Liver (tissue), 9 donors: ENCODE measurements around the gene PRKCH. TPM values are rescaled to one million over a fixed set of nuclear protein-coding genes. Genes with fewer than 3 reads are reported as not detected.

Source experiments
- DNase-seq: peaks from one replicate; pipeline ENCODE4 v3.0.0-alpha.2; 2017; ENCODE audit warnings: low spot score
- H3K27ac ChIP-seq, 2 donors: one replicate each; pipeline ENCODE4 v1.7.0; 2013; ENCODE audit warnings: inconsistent platforms in 2 of 2, low read length in 2 of 2, control low read depth in 1 of 2, low read depth in 1 of 2, mild to moderate bottlenecking in 1 of 2
- H3K27me3 ChIP-seq, 4 donors: one replicate each; pipeline versions ENCODE4 v1.6.1 to v1.7.0; 2013; ENCODE audit warnings: low read length in 3 of 4, inconsistent platforms in 1 of 4, mild to moderate bottlenecking in 1 of 4, moderate library complexity in 1 of 4; ENCODE audit not compliant: control insufficient read depth in 4 of 4, insufficient read depth in 4 of 4
- H3K36me3 ChIP-seq, 4 donors: one replicate each; pipeline versions ENCODE4 v1.6.1 to v1.7.0; 2013; ENCODE audit warnings: low read length in 3 of 4, mild to moderate bottlenecking in 3 of 4, low read depth in 1 of 4, moderate library complexity in 1 of 4; ENCODE audit not compliant: control insufficient read depth in 4 of 4, insufficient read depth in 3 of 4
- H3K4me1 ChIP-seq, 4 donors: one replicate each; pipeline versions ENCODE4 v1.6.1 to v1.7.0; 2013; ENCODE audit warnings: low read length in 3 of 4, mild to moderate bottlenecking in 3 of 4, moderate library complexity in 1 of 4; ENCODE audit not compliant: control insufficient read depth in 4 of 4, insufficient read depth in 4 of 4
- H3K4me3 ChIP-seq, 3 donors: one replicate each; pipeline versions ENCODE4 v1.6.1 to v1.7.0; 2013; ENCODE audit warnings: low read length in 3 of 3, control low read depth in 1 of 3, low read depth in 1 of 3, mild to moderate bottlenecking in 1 of 3
- H3K9ac ChIP-seq, 2 donors: one replicate each; pipeline ENCODE4 v1.7.0; 2013; ENCODE audit warnings: low read length in 2 of 2, mild to moderate bottlenecking in 2 of 2, moderate library complexity in 2 of 2, control low read depth in 1 of 2, low read depth in 1 of 2
- H3K9me3 ChIP-seq, 4 donors: one replicate each; pipeline versions ENCODE4 v1.6.1 to v1.7.0; 2013; ENCODE audit warnings: low read length in 3 of 4; ENCODE audit not compliant: control insufficient read depth in 4 of 4
- ATF3 ChIP-seq: IDR thresholded peaks from 2 replicates; pipeline ENCODE4 v1.6.1; 2016; ENCODE audit warnings: antibody characterized with exemption
- CTCF ChIP-seq: fragments of 150-350 bp; IDR thresholded peaks from 2 replicates; pipeline ENCODE4 v1.5.1; 2017; ENCODE audit warnings: improper control_type of control experiment, low read depth, low read length; ENCODE audit not compliant: missing input control
- EGR1 ChIP-seq, 2 donors: IDR thresholded peaks; 2 replicates each; pipeline ENCODE4 v1.6.1; 2016 to 2018; ENCODE audit warnings: antibody characterized with exemption in 2 of 2, low read depth in 2 of 2
- FOXA1 ChIP-seq: IDR thresholded peaks from 2 replicates; pipeline ENCODE4 v1.6.1; 2016; ENCODE audit warnings: antibody characterized with exemption
- GABPA ChIP-seq, 2 donors: IDR thresholded peaks in 1 of 2; conservative IDR thresholded peaks in 1 of 2; 2 replicates each; pipeline ENCODE4 v1.6.1; 2016; ENCODE audit warnings: antibody characterized with exemption in 2 of 2, mild to moderate bottlenecking in 1 of 2, moderate library complexity in 1 of 2
- HNF4A ChIP-seq, 2 donors: conservative IDR thresholded peaks; 2 replicates each; pipeline ENCODE4 v1.6.1; 2016; ENCODE audit warnings: antibody characterized with exemption in 2 of 2, mild to moderate bottlenecking in 2 of 2
- HNF4G ChIP-seq: IDR thresholded peaks from 2 replicates; pipeline ENCODE4 v1.6.1; 2016; ENCODE audit warnings: antibody characterized with exemption
- JUND ChIP-seq, 2 donors: IDR thresholded peaks; 2 replicates each; pipeline ENCODE4 v1.6.1; 2016; ENCODE audit warnings: antibody characterized with exemption in 2 of 2
- MAX ChIP-seq: IDR thresholded peaks from 2 replicates; pipeline ENCODE4 v1.6.1; 2016; ENCODE audit warnings: antibody characterized with exemption
- NR2F2 ChIP-seq: IDR thresholded peaks from 2 replicates; pipeline ENCODE4 v1.6.1; 2016; ENCODE audit warnings: antibody characterized with exemption
- RXRA ChIP-seq, 2 donors: IDR thresholded peaks; 2 replicates each; pipeline ENCODE4 v1.6.1; 2017 to 2018; ENCODE audit warnings: antibody characterized with exemption in 2 of 2, mild to moderate bottlenecking in 1 of 2
- SP1 ChIP-seq: IDR thresholded peaks from 2 replicates; pipeline ENCODE4 v1.6.1; 2018; ENCODE audit warnings: antibody characterized with exemption, mild to moderate bottlenecking
- TAF1 ChIP-seq: conservative IDR thresholded peaks from 2 replicates; pipeline ENCODE4 v1.6.1; 2016; ENCODE audit warnings: antibody characterized with exemption, mild to moderate bottlenecking
- YY1 ChIP-seq: IDR thresholded peaks from 2 replicates; pipeline ENCODE4 v1.6.1; 2016; ENCODE audit warnings: antibody characterized with exemption, mild to moderate bottlenecking
- ZBTB33 ChIP-seq: IDR thresholded peaks from 2 replicates; pipeline ENCODE4 v1.6.1; 2016; ENCODE audit warnings: antibody characterized with exemption
- WGBS: extraction: QIAGEN DNeasy Blood & Tissue Kit; methylation state at CpG from one replicate; pipeline ENCODE4 v1.1.7; 2013; 5-methylcytosine and 5-hydroxymethylcytosine counted together
- polyA plus RNA-seq, 2 donors: library from polyadenylated mRNA; stranded (reverse) in 1 of 2; unstranded in 1 of 2; fragments of 200-250 nt in 1 of 2; fragments of >200 nt in 1 of 2; fragmentation: Nextera tagmentation in 1 of 2; extraction: Ambion mirVana in 1 of 2; gene quantifications; one replicate each; pipeline versions ENCODE4 v1.2.1 to v1.2.3, GENCODE V29; 2013 to 2015
- total RNA-seq, 2 donors: library from RNA; depleted of rRNA; stranded (reverse); fragments of >200 nt; gene quantifications; one replicate each; pipeline ENCODE4 v1.2.3, GENCODE V29; 2014
- donor health status: healthy.
- donor health status: healthy.
- donor health status: healthy.
- donor health status: healthy.
- donor health status: healthy.

The PRKCH gene
- total and polyA plus RNA-seq, 4 donors = 3.9 to 13.7 (median 7.0) TPM

GRCh38 chr14:61382842-61383241 is 61.5 kb downstream of the PRKCH start (continued):
- TF ChIP-seq ATF3 (no peak), HNF4A (conservative IDR thresholded peaks at IDR 0.05) (no peak), TAF1 (no peak), HNF4G (no peak), GABPA (IDR thresholded peaks at IDR 0.05 in 1 of 2, conservative IDR thresholded peaks at IDR 0.05 in 1 of 2) (no peak), MAX (no peak), RXRA (IDR thresholded peaks at IDR 0.05) (no peak)

GRCh38 chr14:61385002-61385685 is 63.8 kb downstream of the PRKCH start:
- WGBS = 78% methylated on average over 6 of the region's 6 CpGs
- no peak overlapping the region for H3K4me3 ChIP-seq
- no peak overlapping the region for H3K27ac ChIP-seq
- H3K9me3 ChIP-seq = no peaks in the 10 kb centered on the region
- no peaks in the 10 kb centered on the region for H3K36me3 ChIP-seq
- H3K9ac ChIP-seq = peak overlapping the region in 1 of 2 donors; percentile 24
- no peak for DNase-seq
- H3K27me3 ChIP-seq = no peaks in the 10 kb centered on the region
- H3K4me1 ChIP-seq = no peaks in the 10 kb centered on the region
- TF ChIP-seq FOXA1 (no peak), YY1 (no peak), EGR1 (IDR thresholded peaks at IDR 0.05; ENCODE audit: low read depth in 2 of 2) (no peak), HNF4G (no peak), MAX (no peak), CTCF (no peak), SP1 (no peak), TAF1 (no peak), JUND (IDR thresholded peaks at IDR 0.05) (no peak), GABPA (IDR thresholded peaks at IDR 0.05 in 1 of 2, conservative IDR thresholded peaks at IDR 0.05 in 1 of 2) (no peak), ZBTB33 (no peak), ATF3 (no peak), HNF4A (conservative IDR thresholded peaks at IDR 0.05) (no peak), NR2F2 (no peak)
